Stimulated activated CD4-positive, alpha-beta T cell treated with anti-CD3 and anti-CD28 coated beads, Interleukin-2, amount 100 ng/mL, for 48 hours (primary cell): ENCODE results near the gene KYNU.
"Not testable (repeated sequence)": the region's sequence is repeated elsewhere in the genome, so short reads cannot be mapped to it uniquely, and the experiment has no call there.

ENCODE experiments used
- DNase-seq, 2 donors: peaks; one replicate each; pipeline ENCODE4 v3.0.0-alpha.2; 2020

The KYNU gene

DNA sequence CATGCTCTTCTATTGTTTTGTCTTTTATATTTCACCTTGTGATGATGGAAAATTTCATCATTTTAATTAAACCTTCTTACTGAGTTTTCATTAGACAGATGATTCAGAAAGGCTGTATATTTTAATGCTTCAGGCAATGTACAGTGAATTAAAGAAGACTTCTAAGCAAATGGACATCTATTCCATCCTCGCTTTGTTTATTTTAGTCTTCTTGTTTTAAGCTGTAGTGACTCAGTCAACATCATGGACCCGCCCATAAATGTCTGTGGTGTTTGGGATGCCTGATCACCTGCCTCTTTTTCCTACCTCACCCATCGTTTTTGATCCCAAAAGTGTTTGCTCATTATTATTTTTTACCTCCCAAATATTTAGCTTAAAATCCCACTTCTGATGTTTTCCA is 43.1 kb downstream of the KYNU start:
- DNase-seq = no peak

DNA sequence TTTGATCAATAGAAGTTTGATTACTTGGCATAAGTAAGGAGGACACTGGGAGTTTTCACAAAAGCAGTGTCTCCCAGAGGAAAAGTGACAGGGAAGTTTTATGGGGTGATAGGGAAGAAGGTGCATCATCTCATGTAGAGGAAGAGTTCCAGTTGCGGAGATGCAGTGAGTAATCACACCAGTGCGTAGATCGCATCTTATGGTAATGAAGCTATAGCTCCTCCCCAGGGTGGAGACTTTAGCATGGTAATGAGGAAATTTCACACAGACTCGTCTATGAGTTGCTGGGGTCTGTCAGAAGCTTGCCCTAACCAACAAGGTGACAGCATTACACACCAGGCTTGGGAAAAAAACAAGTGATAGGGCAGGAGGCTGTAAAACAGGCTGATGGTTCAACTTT is 49.0 kb downstream of the KYNU start:
- DNase-seq = no peak

DNA sequence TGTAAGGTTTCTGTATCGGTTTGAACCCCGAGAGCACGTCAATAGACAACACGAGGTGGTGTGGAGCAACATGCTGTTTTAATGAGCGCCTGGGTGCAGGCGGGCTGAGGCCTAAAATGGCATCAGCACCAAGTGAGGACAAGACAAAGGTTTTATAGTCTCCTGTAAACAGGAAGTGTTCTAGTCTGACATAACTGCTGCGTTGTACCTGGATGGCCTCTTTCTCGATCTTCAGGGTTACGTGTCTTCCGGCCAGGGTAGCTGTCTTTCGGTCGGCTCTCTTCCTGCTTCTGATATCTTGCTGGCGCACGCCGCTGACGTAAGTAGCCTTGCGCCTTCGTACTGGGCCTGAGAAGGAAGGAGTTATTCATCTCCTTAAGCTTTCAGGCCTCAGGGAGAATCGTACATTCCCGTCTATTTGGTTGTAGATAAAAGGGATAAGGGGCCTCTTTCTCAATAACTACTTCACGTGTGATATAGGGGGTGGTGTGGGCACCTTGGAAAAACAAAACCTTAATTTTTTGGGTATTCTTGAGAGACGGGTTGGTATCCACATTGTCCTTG is 53.5 kb downstream of the KYNU start:
- no peak for DNase-seq

DNA sequence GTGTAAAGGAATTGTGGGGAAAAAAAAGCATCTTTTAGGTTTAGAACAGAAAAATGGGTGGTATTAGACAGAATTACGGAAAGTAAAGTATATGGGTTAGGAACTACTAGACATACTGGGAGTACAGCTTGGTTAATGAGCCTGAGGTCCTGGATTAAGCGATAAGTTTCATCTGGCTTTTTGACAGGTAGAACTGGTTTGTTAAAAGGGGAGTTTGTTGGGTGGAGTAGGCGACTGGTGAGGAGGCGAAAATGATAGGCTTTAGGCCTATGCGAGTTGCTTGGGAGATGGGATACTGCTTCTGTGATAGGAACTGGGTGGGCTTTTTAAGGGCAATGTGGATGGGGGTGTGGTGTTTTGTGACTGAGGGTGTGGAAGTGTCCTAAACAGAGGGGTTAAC is 56.5 kb downstream of the KYNU start:
- DNase-seq = no peak

DNA sequence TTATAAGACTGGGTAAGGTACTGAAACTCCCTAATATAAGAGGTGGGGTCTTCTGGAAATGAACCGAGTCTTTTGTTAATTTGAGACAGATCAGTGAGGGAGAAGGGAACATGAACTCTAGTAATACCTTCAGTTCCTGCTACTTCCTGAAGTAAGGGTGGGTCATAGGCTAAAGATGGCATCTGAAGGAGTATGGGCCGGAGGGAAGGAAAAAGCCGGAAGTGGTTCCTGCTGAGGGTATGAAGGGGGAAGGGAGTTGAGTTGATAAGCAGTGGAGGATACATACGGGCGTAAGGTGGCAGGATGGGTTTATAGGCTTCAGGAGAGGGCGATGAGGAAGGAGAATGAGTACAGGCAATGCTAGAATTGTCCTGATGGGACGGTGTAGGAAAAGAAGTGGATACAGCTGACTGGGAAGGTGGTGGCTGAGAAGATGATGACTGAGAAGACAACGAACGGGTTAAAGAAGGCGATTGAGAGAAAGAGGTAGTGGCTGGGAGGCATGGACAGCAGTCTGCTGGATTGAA is 58.2 kb downstream of the KYNU start:
- no peak for DNase-seq

DNA sequence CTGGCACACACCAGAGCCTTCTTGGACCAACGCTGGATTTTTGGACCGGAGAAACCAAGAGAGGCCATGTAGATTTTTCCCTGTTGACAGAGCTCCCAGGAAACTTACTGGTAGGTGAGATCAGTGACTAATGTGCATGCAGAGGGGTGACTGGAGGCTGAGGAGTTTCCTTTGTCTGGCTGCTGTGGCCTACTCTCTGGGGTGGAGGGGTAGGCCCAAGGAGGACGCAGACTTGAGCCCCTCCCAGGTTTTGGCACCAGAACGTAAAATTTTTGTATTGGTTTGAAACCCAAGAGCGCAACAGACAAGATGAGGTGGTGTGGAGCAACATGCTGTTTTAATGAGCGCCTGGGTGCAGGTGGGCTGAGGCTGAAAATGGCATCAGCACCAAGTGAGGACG is 59.2 kb downstream of the KYNU start:
- DNase-seq = no peak

DNA sequence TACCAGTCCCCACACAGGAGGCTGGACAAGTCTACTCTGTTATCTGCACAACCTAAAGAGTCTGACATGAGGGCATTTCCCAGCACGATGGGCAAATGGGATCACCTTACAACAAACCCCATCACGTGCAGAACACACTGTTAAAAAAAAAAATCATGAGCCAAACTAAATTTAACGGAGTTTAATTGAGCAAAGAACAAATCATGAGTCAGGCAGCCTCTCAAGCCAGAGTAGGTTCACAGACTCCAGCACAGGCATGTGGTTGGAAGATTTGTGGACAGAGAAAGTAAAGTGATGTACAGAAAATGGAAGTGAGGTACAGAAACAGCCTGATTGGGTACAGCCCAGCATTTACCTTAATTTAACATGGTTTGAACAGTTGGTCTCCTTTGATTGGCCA is 59.9 kb downstream of the KYNU start:
- DNase-seq = no peak

DNA sequence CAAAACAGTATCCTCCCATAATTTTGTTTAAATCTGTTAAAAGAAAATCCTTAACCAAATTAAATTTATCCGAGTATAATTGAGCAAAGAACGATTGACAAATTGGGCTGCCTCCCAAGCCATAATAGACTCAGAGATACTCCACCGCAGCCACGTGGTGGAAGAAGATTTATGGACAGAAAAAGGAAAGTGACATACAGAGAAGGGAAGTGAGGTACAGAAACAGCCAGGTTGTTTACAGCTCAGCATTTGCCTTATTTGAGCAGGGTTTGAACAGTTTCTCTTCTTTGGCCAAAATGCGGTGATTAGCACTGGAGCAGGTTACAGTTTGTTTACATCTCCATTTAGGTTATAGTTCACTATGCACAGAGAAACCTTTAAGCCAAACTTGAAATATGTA is 60.8 kb downstream of the KYNU start:
- DNase-seq = no peak

DNA sequence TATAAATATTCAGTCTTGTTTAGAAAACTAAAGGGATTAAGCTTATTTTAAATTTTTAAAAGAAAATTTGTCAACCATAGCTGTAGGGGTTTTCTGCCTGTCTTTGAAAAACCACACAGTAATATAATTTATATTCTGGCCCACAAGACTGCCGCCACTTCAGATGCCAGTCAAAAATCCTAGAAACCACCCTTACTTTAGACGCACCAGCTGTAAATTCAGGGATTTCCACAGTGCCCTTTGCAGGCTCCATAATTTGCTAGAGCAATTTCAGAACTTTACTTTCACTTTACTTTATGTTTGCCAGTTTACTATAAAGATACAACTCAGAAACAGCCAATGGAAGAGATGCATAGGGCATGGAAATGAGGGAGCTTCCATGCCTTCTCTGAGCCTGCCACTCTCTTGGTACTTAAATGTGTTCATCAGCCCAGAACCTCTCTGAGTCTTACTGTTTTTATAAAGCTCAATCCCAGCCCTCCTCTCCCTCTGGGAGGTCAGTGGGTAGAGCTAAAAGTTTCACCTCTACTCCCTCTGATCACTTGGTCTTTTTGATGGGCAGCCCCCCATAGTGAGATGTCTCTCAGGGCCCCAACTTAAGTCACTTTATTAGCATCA is 63.3 kb downstream of the KYNU start:
- no peak for DNase-seq

DNA sequence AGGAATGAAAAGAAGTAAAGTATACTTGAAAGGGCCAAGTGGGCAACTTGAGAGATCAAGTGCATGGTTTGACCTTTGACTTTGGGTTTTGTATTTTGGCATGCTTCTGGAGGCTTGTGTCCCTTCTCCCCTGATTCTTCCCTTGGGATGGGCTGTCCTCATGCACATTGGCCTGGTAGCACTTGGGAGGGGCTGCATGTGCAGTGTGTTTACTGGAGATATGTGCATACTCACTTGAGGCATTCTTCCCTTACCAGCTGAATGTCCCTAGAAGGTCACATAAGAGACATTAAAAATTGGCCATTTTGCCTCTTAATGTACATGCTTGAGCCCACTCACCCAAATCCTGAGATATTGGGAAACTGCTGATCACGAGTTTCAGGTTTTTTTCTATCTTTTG is 65.2 kb downstream of the KYNU start:
- no peak for DNase-seq

DNA sequence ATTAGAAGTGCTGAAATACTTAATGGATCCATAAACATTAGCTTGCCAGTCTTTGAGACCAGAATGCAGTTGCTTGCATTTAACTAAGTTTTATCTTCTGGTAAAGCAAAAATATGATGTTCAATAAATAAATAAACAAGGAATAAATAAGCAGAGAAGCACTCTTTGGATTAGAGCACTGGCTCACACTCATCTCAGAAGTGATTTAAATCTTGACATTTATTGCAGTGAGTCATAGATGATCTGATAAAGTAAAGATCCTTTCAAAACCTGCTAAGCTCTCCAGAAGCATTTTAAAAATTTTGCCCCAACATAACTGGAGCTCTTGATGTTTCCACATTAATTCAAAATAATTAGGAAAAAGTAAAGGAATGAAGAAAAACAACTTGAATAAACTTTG is 66.8 kb downstream of the KYNU start:
- no peak for DNase-seq

DNA sequence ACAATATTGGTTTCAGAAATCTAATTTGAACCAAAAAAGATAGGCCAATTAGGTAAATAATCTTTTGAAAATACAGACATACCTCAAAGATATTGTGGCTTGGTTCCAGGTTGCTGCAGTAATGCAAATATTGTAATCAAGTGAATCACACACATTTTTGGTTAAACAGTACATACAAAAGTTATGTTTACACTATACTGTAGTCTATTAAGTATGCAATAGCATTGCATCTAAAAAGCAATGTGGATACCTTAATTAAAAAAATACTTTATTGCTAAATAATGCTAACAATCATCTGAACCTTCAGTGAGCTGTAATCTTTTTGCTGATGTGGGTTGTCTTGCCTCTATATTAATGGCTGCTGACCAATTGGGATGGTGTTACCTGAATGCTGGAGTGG is 67.3 kb downstream of the KYNU start:
- no peak for DNase-seq

DNA sequence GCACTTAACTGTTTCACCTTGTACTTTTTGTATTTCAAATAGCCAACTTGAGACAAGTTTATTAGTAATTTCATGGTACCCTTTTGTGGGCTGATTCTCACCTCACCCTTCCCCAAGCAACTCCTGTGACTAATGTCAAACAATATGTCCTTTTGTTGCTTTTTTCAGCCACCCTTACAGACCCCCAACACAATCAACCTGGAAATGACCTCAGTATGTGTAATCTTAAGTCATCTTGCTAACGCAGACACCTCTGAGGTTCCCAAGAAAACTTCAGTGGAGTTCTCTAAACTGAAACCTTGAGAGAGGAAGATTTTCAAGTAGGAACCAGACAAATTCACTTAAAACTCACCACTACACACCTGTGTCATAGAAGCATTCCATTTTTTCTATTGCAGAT is 69.5 kb downstream of the KYNU start:
- no peak for DNase-seq

DNA sequence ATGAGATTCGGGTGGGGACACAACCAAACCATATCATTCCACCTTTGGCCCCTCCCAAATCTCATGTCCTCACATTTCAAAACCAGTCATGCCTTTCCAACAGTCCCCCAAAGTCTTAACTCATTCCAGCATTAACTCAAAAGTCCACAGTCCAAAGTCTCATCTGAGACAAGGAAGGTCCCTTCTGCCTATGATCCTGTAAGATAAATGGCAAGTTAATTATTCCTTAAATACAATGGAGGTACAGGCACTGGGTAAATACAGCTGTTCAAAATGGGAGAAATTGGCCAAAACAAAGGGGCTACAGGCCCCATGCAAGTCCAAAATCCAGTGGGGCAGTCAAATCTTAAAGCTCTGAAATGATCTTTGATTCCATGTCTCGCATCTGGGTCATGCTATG is 71.3 kb downstream of the KYNU start:
- not testable (repeated sequence) for DNase-seq

DNA sequence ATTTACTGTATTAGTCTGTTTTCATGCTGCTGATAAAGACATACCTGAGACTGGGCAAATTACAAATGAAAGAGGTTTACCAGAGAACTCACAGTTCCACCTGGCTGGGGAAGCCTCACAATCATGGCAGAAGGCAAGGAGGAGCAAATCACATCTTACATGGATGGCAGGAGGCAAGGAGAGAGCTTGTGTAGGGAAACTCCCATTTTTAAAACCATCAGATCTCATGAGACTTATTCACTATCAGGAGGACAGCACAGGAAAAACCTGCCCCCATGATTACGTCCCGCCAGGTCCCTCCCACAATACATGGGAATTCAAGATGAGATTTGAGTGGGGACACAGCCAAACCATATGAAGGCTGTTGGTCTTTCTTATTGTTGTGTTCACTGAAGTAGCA is 72.9 kb downstream of the KYNU start:
- not testable (repeated sequence) for DNase-seq

DNA sequence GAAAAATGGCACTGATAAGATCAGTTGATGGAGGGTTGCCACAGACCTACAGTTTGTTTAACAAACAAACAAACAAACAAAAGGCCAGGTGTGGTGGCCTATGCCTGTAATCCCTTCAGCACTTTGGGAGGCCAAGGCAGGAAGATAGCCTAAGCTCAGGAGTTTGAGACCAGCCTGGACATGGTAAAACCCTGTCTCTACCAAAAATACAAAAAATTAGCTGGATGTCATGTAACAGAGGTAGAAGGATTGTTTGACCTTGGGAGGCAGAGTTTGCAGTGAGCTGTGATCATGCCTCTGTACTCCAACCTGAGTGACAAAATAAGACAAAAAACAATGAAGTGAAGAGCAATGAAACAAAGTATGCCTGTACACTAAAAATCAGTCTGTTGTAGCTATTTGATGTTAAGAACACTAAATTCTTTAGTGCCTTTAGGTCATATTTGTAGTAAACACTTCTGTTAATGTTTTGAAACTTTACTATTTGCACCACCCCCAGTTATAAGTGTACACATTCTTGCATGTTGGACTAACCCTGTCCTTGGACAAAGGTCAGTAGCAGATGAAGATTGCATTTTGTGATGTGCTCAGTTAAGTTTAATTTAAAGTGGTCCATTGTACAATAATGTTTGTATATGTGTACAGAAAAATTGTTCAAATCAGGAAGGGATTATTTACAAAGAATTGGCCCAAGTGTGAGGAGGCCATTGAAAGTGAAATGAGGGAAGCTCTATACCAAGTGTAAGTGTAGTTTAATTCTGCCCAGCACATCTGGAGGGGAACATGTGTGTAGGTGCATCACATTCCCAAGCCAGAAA is 73.9 kb downstream of the KYNU start:
- no peak for DNase-seq

DNA sequence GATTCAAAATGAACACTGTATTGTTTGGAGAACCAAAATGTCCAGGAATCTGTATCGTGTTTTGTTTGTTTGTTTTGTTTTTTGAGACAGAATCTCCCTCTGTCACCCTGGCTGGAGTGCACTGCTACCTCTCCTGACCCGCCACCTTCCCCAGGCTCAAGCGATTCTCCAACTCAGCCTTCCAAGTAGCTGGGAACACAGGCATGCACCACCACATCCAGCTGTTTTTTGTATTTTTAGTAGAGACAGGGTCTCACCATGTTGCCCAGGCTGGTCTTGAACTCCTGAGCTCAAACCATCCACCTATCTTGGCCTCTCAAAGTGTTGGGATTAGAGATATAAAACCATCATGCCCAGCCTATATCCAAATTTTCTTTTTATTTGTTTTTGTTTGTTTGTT is 74.6 kb downstream of the KYNU start:
- no peak for DNase-seq

DNA sequence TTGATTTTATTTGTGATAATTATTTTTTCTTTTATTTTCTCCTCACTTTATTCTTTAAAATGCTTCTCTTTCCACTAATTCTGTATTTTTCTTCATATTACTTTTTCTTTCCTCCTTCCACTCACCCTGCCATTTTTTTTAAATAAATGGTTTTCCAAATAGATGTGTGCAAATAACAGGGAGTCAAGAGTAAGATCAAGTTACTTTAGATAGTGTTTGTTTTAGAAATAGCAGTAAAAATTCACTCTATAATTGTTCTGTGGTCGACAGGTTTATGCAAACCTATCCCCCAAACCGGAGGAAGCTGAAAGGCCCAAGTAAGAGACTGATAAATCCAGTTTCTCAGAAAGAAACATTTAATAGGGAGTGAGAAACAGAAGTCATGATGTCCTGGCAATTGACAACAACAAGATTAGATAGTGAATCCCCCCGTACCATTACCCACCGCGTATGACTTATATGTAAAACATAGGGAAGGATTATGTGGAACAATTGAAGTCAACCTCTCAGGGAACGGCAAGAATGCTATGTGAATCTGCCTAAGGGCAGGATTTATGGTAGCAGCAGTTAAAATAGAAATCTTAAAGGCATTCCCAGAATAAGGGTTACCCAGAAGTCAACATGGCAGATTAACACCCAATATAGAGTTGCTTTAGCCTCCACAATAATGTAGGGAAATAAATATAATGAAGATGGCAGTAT is 75.5 kb downstream of the KYNU start:
- no peak for DNase-seq

DNA sequence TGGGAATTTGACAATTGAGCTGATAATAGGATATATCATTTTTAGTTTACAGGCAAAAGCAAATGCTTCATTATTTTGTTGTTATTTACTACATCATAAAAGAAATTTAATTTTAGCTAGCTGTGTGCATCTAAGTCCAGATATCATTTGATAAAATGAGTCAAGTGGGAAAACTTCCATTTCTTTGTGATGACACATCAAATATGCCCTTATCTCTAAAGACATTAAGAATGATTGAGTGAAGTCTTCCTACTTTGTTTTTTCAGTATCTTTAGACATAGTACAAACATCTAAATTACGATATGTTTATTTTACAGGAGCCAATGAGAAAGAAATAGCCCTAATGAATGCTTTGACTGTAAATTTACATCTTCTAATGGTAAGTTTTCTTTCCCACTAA is 77.0 kb downstream of the KYNU start:
- DNase-seq = no peak

DNA sequence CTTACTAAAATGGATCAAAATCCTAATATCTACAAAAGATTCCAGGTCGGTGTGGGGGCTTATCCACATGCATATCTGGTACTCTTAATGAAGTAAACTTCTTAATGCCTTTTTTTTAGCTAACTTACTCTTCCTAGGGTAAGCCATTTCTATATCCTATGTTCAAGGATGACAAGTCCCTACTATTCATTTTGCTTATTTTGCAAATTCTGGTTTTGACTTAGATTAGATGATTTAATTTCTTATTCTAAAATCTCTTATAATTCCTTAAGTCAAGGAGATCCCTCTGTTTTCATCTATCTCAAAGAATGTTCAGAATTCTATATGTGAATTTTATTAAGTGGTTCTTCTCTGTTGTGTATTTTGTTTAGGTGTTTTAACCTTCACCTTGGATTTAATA is 79.7 kb downstream of the KYNU start:
- DNase-seq = no peak

DNA sequence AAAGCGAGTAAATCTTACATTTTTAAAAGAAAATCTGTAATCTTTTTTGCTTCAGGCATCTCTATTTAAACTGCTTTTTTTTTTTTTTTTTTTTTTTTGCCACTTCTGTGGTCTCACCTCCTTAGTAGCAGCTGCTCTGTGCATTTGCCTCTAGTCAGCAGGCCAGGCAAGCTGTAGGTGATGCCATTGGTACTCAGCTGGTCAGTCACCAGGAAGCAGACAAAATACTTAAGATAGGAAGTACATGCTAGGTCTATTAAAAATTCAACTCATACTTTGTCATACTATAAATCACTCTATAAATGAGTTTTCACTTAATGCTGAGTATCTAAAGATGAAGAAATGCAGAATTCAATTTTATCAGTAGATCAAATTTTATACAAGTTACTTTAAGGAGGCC is 83.7 kb downstream of the KYNU start:
- no peak for DNase-seq

DNA sequence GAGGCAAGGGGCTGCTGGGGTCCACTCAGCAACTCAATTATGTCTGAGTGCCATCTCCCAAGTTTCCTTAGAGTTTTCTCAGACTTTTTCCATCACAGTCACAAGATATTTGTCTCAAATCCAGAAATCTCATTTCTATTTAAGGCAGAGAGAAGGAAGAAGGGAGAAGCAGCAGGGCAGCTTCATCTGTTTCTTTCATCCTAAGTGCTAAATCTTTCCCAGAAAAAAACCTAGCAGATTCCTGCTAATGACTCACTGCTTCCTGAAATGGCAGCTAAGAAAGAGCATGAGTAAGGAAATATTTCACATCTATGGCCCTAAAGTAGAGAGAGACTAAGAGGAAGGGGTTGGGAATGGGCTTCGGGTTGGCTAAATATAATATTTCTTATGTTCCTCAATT is 88.0 kb downstream of the KYNU start:
- no peak for DNase-seq

DNA sequence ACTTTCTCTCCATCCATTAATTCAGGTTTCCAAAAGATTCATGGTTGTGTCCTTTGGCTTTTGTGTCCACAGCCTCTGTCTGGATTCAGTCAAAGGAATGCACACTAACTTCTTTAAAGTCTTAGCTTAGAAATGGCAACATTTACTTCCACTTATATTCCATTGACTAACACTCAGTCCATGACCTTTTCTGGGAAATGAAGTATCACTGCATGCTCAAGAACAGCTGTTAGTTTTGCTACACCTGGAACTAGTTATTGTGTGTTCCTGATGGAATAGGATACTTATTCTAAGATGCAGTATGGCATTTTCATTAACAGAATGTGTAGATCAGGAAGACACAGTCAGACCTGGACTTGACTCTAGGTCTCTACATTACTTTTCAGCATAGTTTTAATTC is 88.8 kb downstream of the KYNU start:
- DNase-seq = no peak

DNA sequence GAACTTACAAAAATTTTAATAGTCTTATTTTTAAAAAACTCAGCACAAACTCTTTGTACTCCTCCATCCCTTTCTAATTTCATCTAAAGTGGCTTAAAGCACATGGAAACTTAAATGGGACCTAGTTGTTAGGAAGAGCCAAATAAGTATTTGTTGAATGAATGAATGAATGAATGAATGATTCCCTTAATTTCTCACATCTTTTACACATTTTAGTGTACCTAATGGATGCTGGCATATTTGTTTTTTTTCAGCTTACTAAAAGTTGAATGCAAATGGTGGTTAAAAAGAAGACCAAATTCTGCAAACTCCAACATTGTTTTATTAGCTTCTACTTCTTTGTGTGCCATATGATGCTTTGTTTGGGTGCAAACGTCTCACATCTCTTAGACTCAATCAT is 89.6 kb downstream of the KYNU start:
- no peak for DNase-seq
